ENCODE measurements around the gene GOLGA6C. TPM values are rescaled to one million over a fixed set of nuclear protein-coding genes. Genes with fewer than 3 reads are reported as not detected.
"Not testable (repeated sequence)": the region's sequence is repeated elsewhere in the genome, so short reads cannot be mapped to it uniquely, and the experiment has no call there.

Gene GOLGA6C
- total RNA-seq, 4 donors from 2014 or later: not detected

DNA sequence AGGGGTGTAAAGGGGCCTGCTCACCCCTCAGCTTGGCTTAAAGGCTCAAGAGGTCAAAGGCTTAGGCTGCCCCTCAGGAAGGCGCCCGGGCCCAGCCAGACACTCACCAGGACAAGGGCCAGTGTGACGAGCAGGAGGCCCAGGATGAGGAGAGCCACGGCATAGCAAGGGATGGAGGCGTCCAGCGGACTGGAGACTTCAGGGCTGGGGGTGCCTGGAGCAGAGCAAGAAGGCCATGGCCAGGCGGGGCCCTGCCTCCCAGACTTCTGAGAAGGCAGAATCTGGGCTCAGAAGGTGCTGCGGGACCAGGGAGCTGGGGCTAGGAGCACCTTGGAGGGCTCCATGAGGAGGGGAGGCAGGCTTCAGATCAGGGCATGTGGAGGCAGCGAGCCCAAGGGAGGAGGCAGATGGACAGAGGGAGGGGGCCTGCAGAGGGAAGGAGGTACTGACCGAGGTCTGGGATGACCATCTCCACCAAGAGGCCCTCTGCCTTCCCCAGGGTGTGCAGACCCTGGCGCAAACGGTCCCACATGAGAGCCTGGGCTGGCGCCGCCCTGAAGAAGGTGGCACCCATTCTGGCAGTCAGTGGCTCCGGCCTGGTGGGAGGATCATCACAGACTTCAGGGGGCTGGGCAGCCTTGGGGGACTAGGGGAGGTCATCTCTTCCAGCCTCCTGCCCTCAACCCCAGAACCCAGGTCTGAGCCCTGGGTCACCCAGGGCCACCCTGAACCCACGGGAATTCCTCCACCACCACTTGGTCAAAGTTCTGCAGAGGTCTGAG, 32.0 kb upstream of the GOLGA6C start:
- no peaks in the 10 kb centered on the region for H3K9me3 ChIP-seq
- H3K4me1 ChIP-seq: no peaks in the 10 kb centered on the region
- no peak for DNase-seq (ENCODE audit: low spot score in 2 of 2)
- H3K27ac ChIP-seq: no peak overlapping the region
- 96% methylated on average over 8 of the region's 16 CpGs for WGBS
- no peak overlapping the region for H3K4me3 ChIP-seq
- no peaks in the 10 kb centered on the region for H3K36me3 ChIP-seq
- TF ChIP-seq EP300 (IDR thresholded peaks at IDR 0.05): no peak
- no peak for TF ChIP-seq POLR2AphosphoS5 (IDR thresholded peaks at IDR 0.05)
- TF ChIP-seq CTCF (IDR thresholded peaks at IDR 0.05): no peak
- no peak for TF ChIP-seq POLR2A (IDR thresholded peaks at IDR 0.05)
- H3K27me3 ChIP-seq: peaks cover 3% of the 10 kb centered on the region

DNA sequence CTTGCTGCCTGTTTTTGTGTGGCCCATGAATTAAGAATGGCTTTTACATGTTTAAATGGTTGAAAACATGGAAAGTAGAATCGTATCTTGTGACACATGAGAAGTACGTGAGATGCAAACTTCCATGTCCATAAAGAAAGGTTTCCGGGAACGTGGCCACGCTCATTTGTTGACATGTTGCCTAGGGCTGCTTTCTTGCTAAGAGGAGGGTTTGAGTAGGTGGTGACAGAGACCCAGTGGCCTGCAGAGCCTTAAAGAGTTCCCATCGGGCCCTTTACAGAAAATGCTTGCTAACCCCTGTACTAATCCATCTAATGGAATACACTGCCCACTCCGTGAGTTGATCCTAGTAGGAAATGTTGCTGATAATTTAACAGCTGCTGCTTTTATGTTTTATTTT, 31.0 kb upstream of the GOLGA6C start:
- not testable (repeated sequence) for H3K9me3 ChIP-seq, H3K27me3 ChIP-seq, H3K4me1 ChIP-seq, H3K4me3 ChIP-seq, H3K36me3 ChIP-seq, H3K27ac ChIP-seq
- DNase-seq (ENCODE audit: low spot score in 2 of 2): peak in 1 of 2 donors; percentile 31
- 81% methylated on average over 7 of the region's 7 CpGs for WGBS

- Histone ChIP-seq H3K9me3 (no peaks in the 10 kb centered on the region), H3K36me3 (no peaks in the 10 kb centered on the region), H3K4me1 (no peaks in the 10 kb centered on the region), H3K27ac (no peak overlapping the region), H3K4me3 (no peak overlapping the region), H3K27me3 (peaks cover 12% of the 10 kb centered on the region)
- TF ChIP-seq EP300 (IDR thresholded peaks at IDR 0.05) (no peak), CTCF (IDR thresholded peaks at IDR 0.05) (no peak), POLR2A (IDR thresholded peaks at IDR 0.05) (no peak), POLR2AphosphoS5 (IDR thresholded peaks at IDR 0.05) (no peak)
- WGBS: 90% methylated on average over 12 of the region's 13 CpGs
- peak in 1 of 2 donors; percentile 34 for DNase-seq (ENCODE audit: low spot score in 2 of 2)
Measured at GRCh38 chr15:75227663-75228280, 30.4 kb upstream of the GOLGA6C start.

GRCh38 chr15:75228787-75229186, 29.3 kb upstream of the GOLGA6C start:
- DNase-seq (ENCODE audit: low spot score in 2 of 2): peak in 1 of 2 donors; percentile 54
- no peak overlapping the region for H3K4me3 ChIP-seq
- TF ChIP-seq EP300 (IDR thresholded peaks at IDR 0.05): no peak
- no peak for TF ChIP-seq POLR2AphosphoS5 (IDR thresholded peaks at IDR 0.05)
- TF ChIP-seq CTCF (IDR thresholded peaks at IDR 0.05): no peak
- no peak for TF ChIP-seq POLR2A (IDR thresholded peaks at IDR 0.05)
- no peaks in the 10 kb centered on the region for H3K36me3 ChIP-seq
- peaks cover 22% of the 10 kb centered on the region for H3K27me3 ChIP-seq
- WGBS: 76% methylated on average over 5 of the region's 9 CpGs
- no peaks in the 10 kb centered on the region for H3K4me1 ChIP-seq
- H3K27ac ChIP-seq: no peak overlapping the region
- H3K9me3 ChIP-seq: no peaks in the 10 kb centered on the region

DNA sequence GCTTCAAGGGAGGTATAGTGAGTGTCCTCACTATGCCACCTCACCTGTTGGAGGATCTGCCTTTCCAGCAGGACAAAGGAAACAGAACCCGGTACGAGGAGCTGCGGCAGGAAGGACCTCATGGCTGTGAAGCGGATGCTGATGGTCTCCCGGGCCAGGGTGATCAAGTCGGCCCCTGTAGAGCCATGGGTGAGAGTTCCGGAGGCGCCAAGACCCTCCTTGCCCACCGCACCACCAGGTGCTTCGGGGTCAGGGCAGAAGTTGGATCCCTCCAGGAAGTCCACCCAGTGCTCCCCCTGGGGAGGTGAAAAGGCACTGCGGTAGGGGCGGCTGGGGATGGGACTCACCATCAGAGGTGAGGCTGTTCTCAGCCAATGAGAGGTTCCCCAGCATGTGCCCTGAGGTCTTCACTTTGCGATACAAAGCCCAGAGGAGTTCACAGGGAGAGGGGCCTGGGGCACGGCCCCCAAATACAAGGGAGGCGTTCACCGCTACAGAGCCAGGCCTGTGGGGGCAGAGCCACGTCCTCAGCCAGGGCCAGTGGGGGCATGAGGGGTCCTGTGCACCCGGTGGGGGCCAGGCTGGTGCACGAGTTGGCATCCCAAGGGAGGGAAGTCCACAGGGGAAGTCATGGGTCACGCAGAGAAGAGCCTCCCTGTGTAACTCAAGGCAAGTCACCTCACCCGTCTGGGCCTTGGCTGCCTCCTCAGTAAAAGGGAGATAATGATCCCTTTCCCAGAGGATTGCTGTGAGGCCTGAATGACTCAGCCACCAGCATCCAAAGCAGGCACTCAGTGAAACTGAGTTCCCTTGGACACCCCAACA, 28.7 kb upstream of the GOLGA6C start:
- TF ChIP-seq POLR2AphosphoS5 (IDR thresholded peaks at IDR 0.05) (no peak), CTCF (IDR thresholded peaks at IDR 0.05) (no peak), EP300 (IDR thresholded peaks at IDR 0.05) (no peak)
- Histone ChIP-seq H3K4me3 (no peak overlapping the region), H3K4me1 (no peaks in the 10 kb centered on the region), H3K27ac (no peak overlapping the region), H3K36me3 (no peaks in the 10 kb centered on the region), H3K27me3 (peaks cover 29% of the 10 kb centered on the region), H3K9me3 (no peaks in the 10 kb centered on the region)
- 94% methylated on average over 10 of the region's 21 CpGs for WGBS
- peak in 1 of 2 donors; percentile 50 for DNase-seq (ENCODE audit: low spot score in 2 of 2)
